ENCODE measurements around the gene NUP42. TPM values are rescaled to one million over a fixed set of nuclear protein-coding genes. Genes with fewer than 3 reads are reported as not detected.

Gene NUP42, protein sequence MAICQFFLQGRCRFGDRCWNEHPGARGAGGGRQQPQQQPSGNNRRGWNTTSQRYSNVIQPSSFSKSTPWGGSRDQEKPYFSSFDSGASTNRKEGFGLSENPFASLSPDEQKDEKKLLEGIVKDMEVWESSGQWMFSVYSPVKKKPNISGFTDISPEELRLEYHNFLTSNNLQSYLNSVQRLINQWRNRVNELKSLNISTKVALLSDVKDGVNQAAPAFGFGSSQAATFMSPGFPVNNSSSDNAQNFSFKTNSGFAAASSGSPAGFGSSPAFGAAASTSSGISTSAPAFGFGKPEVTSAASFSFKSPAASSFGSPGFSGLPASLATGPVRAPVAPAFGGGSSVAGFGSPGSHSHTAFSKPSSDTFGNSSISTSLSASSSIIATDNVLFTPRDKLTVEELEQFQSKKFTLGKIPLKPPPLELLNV
- polyA plus RNA-seq: 52.1 TPM

GRCh38 chr7:23181684-23182553, at the start of gene NUP42:
TSS of gene NUP42 (plus strand) at chr7:23182048. CDS start at chr7:23182086, 38 bp downstream.
- H3K4me1 Mint-ChIP-seq: peaks cover 17 to 24% (median 22%) of the 10 kb centered on the region in 3 donors
- H3K36me3 Mint-ChIP-seq: no peaks in the 10 kb centered on the region
- peak within 1 kb of the TSS; percentile 92 to 99 (median 98) for H3K27ac Mint-ChIP-seq
- no peaks in the 10 kb centered on the region for H3K27me3 Mint-ChIP-seq
- peak within 1 kb of the TSS; percentile 90 to 98 (median 97) for H3K4me3 Mint-ChIP-seq
- H3K9me3 Mint-ChIP-seq: no peaks in the 10 kb centered on the region

GRCh38 chr7:23133797-23134196, 48.1 kb upstream of the NUP42 start:
- Mint-ChIP-seq H3K36me3 (peaks cover 2% of the 10 kb centered on the region), H3K4me3 (no peak overlapping the region), H3K9me3 (peaks cover 0 to 8% (median 3%) of the 10 kb centered on the region in 3 donors), H3K27ac (no peak overlapping the region), H3K27me3 (no peaks in the 10 kb centered on the region), H3K4me1 (no peaks in the 10 kb centered on the region)

DNA sequence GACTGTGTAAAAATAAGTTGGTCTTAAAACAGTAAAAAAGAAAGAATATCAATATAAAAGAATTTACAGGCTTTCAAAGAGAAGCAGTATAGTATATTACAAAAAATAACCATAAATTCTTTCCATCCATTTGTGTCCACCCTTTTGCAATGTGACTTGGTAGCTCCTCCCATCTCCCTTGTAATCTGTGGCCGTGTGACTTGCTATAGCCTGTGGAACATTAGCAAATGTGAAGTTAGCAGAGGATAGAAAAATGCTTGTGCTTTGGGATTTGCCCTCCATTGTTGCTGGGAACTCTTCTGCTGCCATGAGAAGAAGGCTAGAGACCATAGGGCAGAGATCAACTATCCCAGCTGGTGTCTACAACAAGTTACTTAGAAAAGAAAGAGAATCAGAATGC, 46.1 kb upstream of the NUP42 start:
- Mint-ChIP-seq H3K27me3 (no peaks in the 10 kb centered on the region), H3K27ac (no peak overlapping the region), H3K9me3 (peaks cover 0 to 7% (median 3%) of the 10 kb centered on the region in 3 donors), H3K36me3 (peaks cover 6% of the 10 kb centered on the region), H3K4me1 (no peaks in the 10 kb centered on the region), H3K4me3 (no peak overlapping the region)

DNA sequence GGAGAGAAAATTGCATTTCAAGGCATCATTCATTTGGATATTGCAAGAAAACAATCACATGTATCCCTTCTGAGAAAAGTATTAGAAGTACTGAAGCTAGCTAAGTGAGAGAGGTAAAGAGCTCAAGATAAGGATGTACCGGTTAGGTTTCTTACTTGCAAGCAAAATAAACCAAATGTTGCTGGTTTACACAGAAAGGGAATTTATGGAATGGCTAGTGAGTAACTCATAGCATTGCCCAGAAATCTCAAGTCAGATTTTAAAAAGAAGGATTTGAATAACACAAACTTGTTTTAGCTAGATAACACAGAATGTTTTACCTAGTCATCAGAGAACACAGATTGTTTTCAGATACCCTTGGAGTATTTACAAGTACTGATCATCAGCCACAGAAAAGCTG, 45.6 kb upstream of the NUP42 start:
- H3K9me3 Mint-ChIP-seq: peaks cover 0 to 5% (median 3%) of the 10 kb centered on the region in 3 donors
- peaks cover 8% of the 10 kb centered on the region for H3K36me3 Mint-ChIP-seq
- no peak overlapping the region for H3K27ac Mint-ChIP-seq
- H3K27me3 Mint-ChIP-seq: no peaks in the 10 kb centered on the region
- no peak overlapping the region for H3K4me3 Mint-ChIP-seq
- H3K4me1 Mint-ChIP-seq: no peaks in the 10 kb centered on the region

DNA sequence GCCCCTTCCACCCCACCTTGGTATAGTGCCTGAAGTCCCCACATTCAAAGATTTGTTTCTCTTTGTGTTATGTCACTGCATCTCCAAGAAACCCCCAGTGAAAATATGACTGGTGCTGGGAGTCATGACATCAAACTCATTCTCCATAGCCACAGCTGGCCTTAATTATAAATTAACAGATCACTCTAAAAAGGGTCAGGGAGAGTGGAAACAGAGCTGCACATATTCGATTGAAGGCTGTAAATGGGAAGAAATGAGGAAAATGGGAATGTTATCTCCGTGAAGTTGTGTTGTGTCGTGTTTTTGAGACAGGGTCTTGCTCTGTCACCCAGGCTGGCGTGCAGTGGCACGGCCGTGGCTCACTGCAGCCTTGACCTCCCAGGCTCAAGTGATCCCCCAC, 24.2 kb upstream of the NUP42 start:
- Mint-ChIP-seq H3K36me3 (peaks cover 16% of the 10 kb centered on the region), H3K9me3 (no peaks in the 10 kb centered on the region), H3K27ac (no peak overlapping the region), H3K4me3 (no peak overlapping the region), H3K27me3 (no peaks in the 10 kb centered on the region), H3K4me1 (no peaks in the 10 kb centered on the region)

DNA sequence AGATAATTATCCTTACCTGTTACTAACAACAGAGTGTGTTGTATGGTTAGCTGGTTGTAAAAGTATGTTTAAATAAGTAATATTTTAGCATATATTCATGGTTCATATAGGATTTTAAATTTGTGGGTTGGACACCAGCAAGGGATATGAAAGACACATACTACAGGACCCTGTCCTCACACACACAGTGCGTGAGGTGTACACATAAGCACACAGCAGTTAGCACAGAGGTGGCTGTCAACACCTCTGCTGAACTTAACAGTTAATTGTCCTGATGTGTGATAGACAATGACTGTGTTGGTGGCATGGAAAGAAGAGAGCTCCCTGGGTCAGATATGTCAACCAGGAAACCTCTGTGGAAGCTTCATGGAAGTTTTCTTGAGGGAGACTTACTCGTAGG, 23.3 kb upstream of the NUP42 start:
- Mint-ChIP-seq H3K27ac (no peak overlapping the region), H3K4me1 (no peaks in the 10 kb centered on the region), H3K27me3 (no peaks in the 10 kb centered on the region), H3K36me3 (peaks cover 14% of the 10 kb centered on the region), H3K4me3 (no peak overlapping the region), H3K9me3 (no peaks in the 10 kb centered on the region)

GRCh38 chr7:23161482-23161881, 20.4 kb upstream of the NUP42 start:
- no peak overlapping the region for H3K27ac Mint-ChIP-seq
- H3K36me3 Mint-ChIP-seq: peaks cover 14% of the 10 kb centered on the region
- no peaks in the 10 kb centered on the region for H3K4me1 Mint-ChIP-seq
- H3K9me3 Mint-ChIP-seq: no peaks in the 10 kb centered on the region
- H3K27me3 Mint-ChIP-seq: no peaks in the 10 kb centered on the region
- H3K4me3 Mint-ChIP-seq: no peak overlapping the region

DNA sequence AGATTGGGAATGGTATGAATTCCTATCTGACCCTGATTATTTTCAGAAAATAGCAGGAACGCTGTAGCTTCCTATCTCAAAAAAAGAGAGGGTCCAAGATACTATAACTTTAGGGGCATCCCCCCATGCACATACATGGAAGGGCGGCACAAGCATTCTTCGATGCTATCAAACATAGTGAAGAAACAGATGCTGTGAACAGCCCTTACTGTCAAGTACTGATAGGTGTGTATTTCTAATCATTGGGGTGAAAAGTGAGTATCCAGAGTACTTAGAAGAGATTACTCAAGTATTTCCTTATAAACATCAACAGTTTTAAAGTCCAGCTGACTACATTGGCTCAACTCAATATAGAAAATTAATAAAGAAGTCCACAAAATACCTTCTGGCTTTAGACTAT, 17.0 kb upstream of the NUP42 start:
- H3K4me1 Mint-ChIP-seq: no peaks in the 10 kb centered on the region
- H3K27ac Mint-ChIP-seq: no peak overlapping the region
- no peaks in the 10 kb centered on the region for H3K9me3 Mint-ChIP-seq
- no peak overlapping the region for H3K4me3 Mint-ChIP-seq
- no peaks in the 10 kb centered on the region for H3K27me3 Mint-ChIP-seq
- peaks cover 4% of the 10 kb centered on the region for H3K36me3 Mint-ChIP-seq

- Mint-ChIP-seq H3K9me3 (no peaks in the 10 kb centered on the region), H3K27me3 (no peaks in the 10 kb centered on the region), H3K36me3 (peaks cover 3% of the 10 kb centered on the region), H3K27ac (no peak overlapping the region), H3K4me1 (no peaks in the 10 kb centered on the region), H3K4me3 (no peak overlapping the region)
Observed at GRCh38 chr7:23165316-23165715, 16.5 kb upstream of the NUP42 start.

DNA sequence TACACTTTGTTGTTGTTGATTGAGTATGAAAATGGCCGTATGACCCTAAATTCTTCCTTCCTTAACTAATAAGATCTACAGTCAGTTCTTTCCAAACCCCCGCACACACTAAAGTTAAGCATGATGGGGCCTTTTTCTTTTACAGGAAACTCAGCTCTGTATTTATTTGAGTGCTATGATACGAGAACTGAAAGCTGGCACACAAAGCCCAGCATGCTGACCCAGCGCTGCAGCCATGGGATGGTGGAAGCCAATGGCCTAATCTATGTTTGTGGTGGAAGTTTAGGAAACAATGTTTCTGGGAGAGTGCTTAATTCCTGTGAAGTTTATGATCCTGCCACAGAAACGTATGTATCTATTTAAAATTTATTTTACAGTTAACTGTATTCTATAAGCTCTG, 14.2 kb upstream of the NUP42 start:
- peaks cover 3% of the 10 kb centered on the region for H3K36me3 Mint-ChIP-seq
- no peak overlapping the region for H3K27ac Mint-ChIP-seq
- no peak overlapping the region for H3K4me3 Mint-ChIP-seq
- no peaks in the 10 kb centered on the region for H3K27me3 Mint-ChIP-seq
- H3K9me3 Mint-ChIP-seq: no peaks in the 10 kb centered on the region
- H3K4me1 Mint-ChIP-seq: no peaks in the 10 kb centered on the region

DNA sequence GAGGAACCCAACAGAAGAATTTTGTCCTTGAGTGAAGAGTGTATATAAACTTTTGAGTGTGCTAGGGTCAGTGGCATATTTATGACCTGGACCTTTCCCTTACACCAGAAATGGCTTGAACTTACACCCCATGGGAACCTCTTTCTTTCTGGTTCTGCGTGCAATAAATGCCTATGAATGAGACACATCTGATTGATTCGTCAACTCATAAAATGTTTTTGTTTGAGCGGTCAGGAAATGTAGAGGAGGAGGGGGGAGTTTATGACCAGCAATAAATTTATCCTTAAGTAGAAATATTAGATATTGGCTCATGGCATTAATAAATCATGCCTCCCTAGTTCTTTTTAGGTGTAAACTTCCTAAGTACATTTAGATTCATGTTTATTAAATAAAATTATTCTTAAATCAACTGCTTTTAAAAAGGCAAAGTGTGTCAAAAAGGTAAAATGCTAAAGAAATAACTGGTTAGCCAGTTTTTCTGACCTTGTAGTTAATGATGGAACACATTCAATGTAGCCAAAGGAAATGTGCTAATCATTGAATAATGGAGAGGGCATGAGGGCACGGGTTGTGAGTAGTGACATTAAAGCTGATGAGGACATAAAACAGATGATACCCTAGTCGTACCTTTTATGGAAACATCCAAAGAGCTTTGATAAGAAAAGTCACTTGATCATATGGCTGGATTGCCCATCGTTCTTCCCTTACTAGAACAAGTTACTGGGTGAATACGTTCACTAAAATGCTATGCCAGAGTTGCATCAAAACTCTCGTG, 13.6 kb upstream of the NUP42 start:
- Mint-ChIP-seq H3K27me3 (no peaks in the 10 kb centered on the region), H3K4me3 (no peak overlapping the region), H3K4me1 (no peaks in the 10 kb centered on the region), H3K36me3 (peaks cover 3% of the 10 kb centered on the region), H3K9me3 (no peaks in the 10 kb centered on the region), H3K27ac (no peak overlapping the region)

DNA sequence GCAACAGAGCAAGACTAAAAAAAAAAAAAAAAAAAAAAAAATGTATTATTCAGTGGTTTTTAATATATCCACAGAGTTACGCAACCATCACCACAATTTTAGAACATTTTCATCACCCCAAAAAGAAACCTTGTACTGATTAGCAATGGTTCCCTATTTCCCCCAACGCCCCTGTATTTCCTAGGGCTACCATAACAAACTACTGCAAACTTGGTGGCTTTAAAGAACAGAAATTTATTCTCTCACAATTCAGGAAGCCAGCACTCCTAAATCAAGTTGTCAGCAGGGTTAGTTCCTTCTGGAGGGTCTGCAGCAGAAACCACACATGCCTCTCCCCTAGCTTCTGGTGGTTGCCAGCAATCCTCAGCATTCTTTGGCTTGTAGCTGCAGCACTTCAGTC, 5.9 kb upstream of the NUP42 start:
- Mint-ChIP-seq H3K27ac (no peak overlapping the region), H3K9me3 (no peaks in the 10 kb centered on the region), H3K4me3 (no peak overlapping the region), H3K36me3 (no peaks in the 10 kb centered on the region), H3K27me3 (no peaks in the 10 kb centered on the region), H3K4me1 (peaks cover 0 to 3% (median under 1%) of the 10 kb centered on the region in 3 donors)

- Mint-ChIP-seq H3K36me3 (peaks cover 1% of the 10 kb centered on the region), H3K4me1 (peaks cover 17 to 24% (median 22%) of the 10 kb centered on the region in 3 donors), H3K27ac (peak overlapping the region in 2 of 3 donors; percentile 86 to 92), H3K27me3 (no peaks in the 10 kb centered on the region), H3K9me3 (no peaks in the 10 kb centered on the region), H3K4me3 (peak overlapping the region; percentile 82 to 98 (median 90))
Observed at GRCh38 chr7:23183279-23184012, 1.6 kb downstream of the NUP42 start.

- H3K27me3 Mint-ChIP-seq: no peaks in the 10 kb centered on the region
- peak overlapping the region in 2 of 3 donors; percentile 86 to 92 for H3K27ac Mint-ChIP-seq
- H3K4me3 Mint-ChIP-seq: peak overlapping the region; percentile 38 to 98 (median 60)
- H3K4me1 Mint-ChIP-seq: peaks cover 17 to 24% (median 22%) of the 10 kb centered on the region in 3 donors
- no peaks in the 10 kb centered on the region for H3K9me3 Mint-ChIP-seq
- H3K36me3 Mint-ChIP-seq: peaks cover 1% of the 10 kb centered on the region
Observed at GRCh38 chr7:23184291-23184690, 2.4 kb downstream of the NUP42 start.

Measured in IgD-negative memory B cell (primary cell).